HepG2 (cell line): ENCODE results near the gene EIF4G1. TPM values are rescaled to one million over a fixed set of nuclear protein-coding genes. Genes with fewer than 3 reads are reported as not detected.

ENCODE experiments used
- ATAC-seq: fragments of 200-7000 bp; cut with Tn5 transposase; 3 replicates; pipeline ENCODE4 v1.9.1; 2020; ENCODE audit warnings: mild to moderate bottlenecking, moderate library complexity
- BruUV-seq: library from RNA; stranded (reverse); fragments of 400-500 nt; replicated peaks from 2 replicates; lab custom pipeline; 2021; lab: Mats Ljungman, UMichigan
- CTCF ChIA-PET: fragments of 300-600 bp; formaldehyde crosslinking; extraction: SDS; loops from one replicate; lab custom pipeline; 2021; ENCODE audit warnings: low total read pairs, inconsistent platforms, low intra/inter-chr PET ratio; lab: Yijun Ruan, JAX
- POLR2A ChIA-PET: fragments of 350-600 bp; sonication (Branson Sonifier 250); formaldehyde crosslinking; loops from one replicate; lab custom pipeline; 2020; ENCODE audit warnings: antibody characterized with exemption, inconsistent platforms; lab: Yijun Ruan, JAX
- DNase-seq: peaks from one replicate; pipeline ENCODE4 v3.0.0-alpha.2; 2015; ENCODE audit warnings: low spot score
- FAIRE-seq: peaks from 3 replicates; lab custom pipeline; 2011; peaks lifted over from hg19 to GRCh38; lab: Jason Lieb, UNC
- H2AFZ ChIP-seq: one replicate; pipeline ENCODE4 v1.6.1; 2011; ENCODE audit warnings: low read length, inconsistent platforms
- H3K27ac ChIP-seq: fragments of 300-600 bp; 3 replicates; pipeline ENCODE4 v1.8.0; 2011; ENCODE audit warnings: mixed run types, mild to moderate bottlenecking, mixed read lengths, low read length, inconsistent platforms; ENCODE audit not compliant: insufficient read depth; ENCODE audit errors: extremely low read length
- H3K27me3 ChIP-seq, 2 experiments: fragments of 200-600 bp in 1 of 2; 2 replicates in 1 of 2; 3 replicates in 1 of 2; pipeline versions ENCODE4 v1.6.0 to v1.8.0; 2011; ENCODE audit warnings: low read length in 2 of 2, mild to moderate bottlenecking in 2 of 2, moderate library complexity in 2 of 2, inconsistent platforms in 1 of 2; ENCODE audit not compliant: insufficient read depth in 2 of 2, control insufficient read depth in 1 of 2
- H3K36me3 ChIP-seq, 2 experiments: fragments of 200-600 bp in 1 of 2; replicated peaks in 1 of 2; 2 replicates in 1 of 2; 3 replicates in 1 of 2; pipeline versions ENCODE4 v1.5.1 to v1.8.0; 2011; ENCODE audit warnings: low read length in 2 of 2, inconsistent platforms in 1 of 2; ENCODE audit not compliant: insufficient read depth in 2 of 2, control insufficient read depth in 1 of 2
- H3K4me1 ChIP-seq: 2 replicates; pipeline ENCODE4 v1.5.1; 2012; ENCODE audit warnings: low read length, inconsistent platforms; ENCODE audit not compliant: insufficient read depth
- H3K4me2 ChIP-seq: 2 replicates; pipeline ENCODE4 v1.6.0; 2011; ENCODE audit warnings: low read depth, low read length, inconsistent platforms
- H3K4me3 ChIP-seq, 3 experiments: fragments of 200-600 bp in 1 of 3; sonication (generic), shearing (Covaris generic) in 1 of 3; replicated peaks in 1 of 3; 2 replicates each; pipeline ENCODE4 v1.5.1; 2011 to 2016; ENCODE audit warnings: low read length in 3 of 3, inconsistent platforms in 2 of 3, low read depth in 2 of 3, mild to moderate bottlenecking in 2 of 3, control low read depth in 1 of 3, mixed read lengths in 1 of 3; ENCODE audit not compliant: insufficient read depth in 1 of 3
- H3K79me2 ChIP-seq: one replicate; pipeline ENCODE4 v1.6.1; 2011; ENCODE audit warnings: low read length, inconsistent platforms; ENCODE audit not compliant: insufficient read depth
- H3K9ac ChIP-seq: 2 replicates; pipeline ENCODE4 v1.6.0; 2011; ENCODE audit warnings: mild to moderate bottlenecking, low read depth, low read length, inconsistent platforms; ENCODE audit not compliant: insufficient read depth
- H3K9me3 ChIP-seq: 2 replicates; pipeline ENCODE4 v1.5.1; 2012; ENCODE audit warnings: mild to moderate bottlenecking, low read length
- H4K20me1 ChIP-seq: 2 replicates; pipeline ENCODE4 v1.6.0; 2011; ENCODE audit warnings: inconsistent platforms, mild to moderate bottlenecking, low read length, moderate library complexity; ENCODE audit not compliant: insufficient read depth
- AGO1 ChIP-seq: fragments of 200-400 bp; formaldehyde crosslinking; IDR thresholded peaks from 2 replicates; pipeline ENCODE4 v1.6.1; 2017; ENCODE audit warnings: mild to moderate bottlenecking, low read depth, low read length, moderate library complexity; ENCODE audit not compliant: poor library complexity, severe bottlenecking
- BCL6 ChIP-seq: IDR thresholded peaks from 2 replicates; pipeline ENCODE4 v1.6.1; 2016; ENCODE audit warnings: missing genetic modification reagents, missing compliant biosample characterization
- GLI4 ChIP-seq: sonication (generic); formaldehyde crosslinking; IDR thresholded peaks from 2 replicates; pipeline ENCODE4 v1.5.1; 2020; ENCODE audit warnings: missing genetic modification reagents, mild to moderate bottlenecking, moderate library complexity, borderline replicate concordance
- HHEX ChIP-seq: IDR thresholded peaks from 2 replicates; pipeline ENCODE4 v1.6.1; 2016; ENCODE audit warnings: control low read depth
- PHF20 ChIP-seq: sonication (generic); formaldehyde crosslinking; IDR thresholded peaks from 2 replicates; pipeline ENCODE4 v1.5.0; 2020; ENCODE audit warnings: mild to moderate bottlenecking, missing genetic modification reagents
- ZBTB33 ChIP-seq: sonication (generic); formaldehyde crosslinking; IDR thresholded peaks from 2 replicates; pipeline ENCODE4 v1.4.0; 2020; ENCODE audit warnings: missing genetic modification reagents
- ZMYM3 ChIP-seq: sonication (generic); formaldehyde crosslinking; IDR thresholded peaks from 2 replicates; pipeline ENCODE4 v1.5.1; 2020; ENCODE audit warnings: mild to moderate bottlenecking, missing genetic modification reagents
- ZNF367 ChIP-seq: sonication (generic); formaldehyde crosslinking; IDR thresholded peaks from 2 replicates; pipeline ENCODE4 v1.4.0; 2020; ENCODE audit warnings: missing genetic modification reagents, borderline replicate concordance
- ZNF629 ChIP-seq: sonication (generic); formaldehyde crosslinking; conservative IDR thresholded peaks from 2 replicates; pipeline ENCODE4 v1.5.0; 2020; ENCODE audit warnings: missing genetic modification reagents
- ZNF687 ChIP-seq: sonication (generic); formaldehyde crosslinking; IDR thresholded peaks from 2 replicates; pipeline ENCODE4 v1.5.1; 2020; ENCODE audit warnings: mild to moderate bottlenecking, missing genetic modification reagents, moderate library complexity
- WGBS: methylation state at CpG from one replicate; pipeline ENCODE4 v1.1.6; 2017; ENCODE audit warnings: low lambda C conversion rate; 5-methylcytosine and 5-hydroxymethylcytosine counted together
- in situ Hi-C: cut with HindIII; loops from 2 replicates; pipeline ENCODE4 v1.10.0; 2017; ENCODE audit warnings: low pct_unique_long_range_greater_than_20kb; ENCODE audit not compliant: extremely low pct_ligation_motif_present
- intact Hi-C: fragments of 100-400 bp; cut with micrococcal nuclease; formaldehyde crosslinking; loops from one replicate; pipeline ENCODE4 v1.10.0; 2022; ENCODE audit not compliant: unreplicated experiment
- polyA plus RNA-seq, 8 experiments: library from polyadenylated mRNA; depleted of rRNA in 3 of 8; stranded (reverse) in 7 of 8; unstranded in 1 of 8; fragments of >200 nt; fragmentation: Illumina TruSeq in 4 of 8; extraction: Trizol in 4 of 8; gene quantifications; 2 replicates each; pipeline versions ENCODE4 v1.2.1 to v1.2.3, GENCODE V29; 2011 to 2016; ENCODE audit warnings: low read depth in 4 of 8, missing spikeins in 1 of 8, mixed read lengths in 1 of 8; ENCODE audit not compliant: insufficient read depth in 1 of 8
- total RNA-seq, 5 experiments: library from RNA; depleted of rRNA; stranded (reverse); fragments of >200 nt; fragmentation: Illumina TruSeq; extraction: Trizol; gene quantifications; 2 replicates each; pipeline ENCODE4 v1.2.3, GENCODE V29; 2016; ENCODE audit warnings: low read depth in 1 of 5

Gene EIF4G1
- total and polyA plus RNA-seq, 2 of the 13 experiments (the other 11 are each of a cell fraction or from before 2014, with no cell fraction given): 208 to 213 TPM

- ATAC-seq (no peak), FAIRE-seq (no peak), DNase-seq (no peak)
- intact Hi-C loops (no loop called here), in situ Hi-C loops (no loop called here)
- ChIA-PET CTCF (no interaction called here), POLR2A (interaction anchor here (1.0 to 1.4 kb wide), 3 partner anchors 8 to 33 kb away, joined by 4 to 5 read pairs (median 5); no protein-coding TSS in a partner anchor)
- H3K9me3 ChIP-seq: no peaks in the 10 kb centered on the region
- no TSS peak for BruUV-seq
- peak overlapping the region; percentile 58 for H3K9ac ChIP-seq
- H3K36me3 ChIP-seq: peaks cover 8 to 25% of the 10 kb centered on the region in 2 experiments; a peak in 4 of 5 replicates
- 83% methylated on average over 7 of the region's 42 CpGs for WGBS
- no peaks in the 10 kb centered on the region; a peak in 1 of 5 replicates for H3K27me3 ChIP-seq
- H3K27ac ChIP-seq: no peak overlapping the region
- H4K20me1 ChIP-seq: 0 out of 2 replicates have a peak, but pooled peaks cover 3% of the 10 kb centered on the region
- H2AFZ ChIP-seq: no peak overlapping the region
- H3K4me2 ChIP-seq: peak overlapping the region; percentile 80
- H3K4me3 ChIP-seq: peak overlapping the region; percentile 59 to 79 (median 71); a peak in 4 of 6 replicates
- peaks cover 27% of the 10 kb centered on the region for H3K4me1 ChIP-seq
- TF ChIP-seq BCL6 (CRISPR knock-in tag) (no peak), GLI4 (CRISPR knock-in tag) (no peak), ZNF687 (peak; percentile 25), AGO1 (peak; percentile 4), HHEX (CRISPR knock-in tag) (no peak), PHF20 (CRISPR knock-in tag) (no peak), ZBTB33 (CRISPR knock-in tag) (peak; percentile 42; the same call in 1 of the 2 replicates), ZNF367 (CRISPR knock-in tag) (no peak), ZNF629 (CRISPR knock-in tag) (peak; percentile 80), ZMYM3 (CRISPR knock-in tag) (peak; percentile 31; the same call in 1 of the 2 replicates)
- H3K79me2 ChIP-seq: peaks cover 25% of the 10 kb centered on the region
These were observed 66.3 kb downstream of the EIF4G1 start for GRCh38 chr3:184380627-184381260.
